ENCODE measurements around the gene ARL2BP.

The ARL2BP gene

GRCh38 chr16:57289391-57290257 lies 44.6 kb downstream of the ARL2BP start:
- no peak for TF ChIP-seq CTCF (IDR thresholded peaks at IDR 0.05)
- peaks cover 35% of the 10 kb centered on the region for H3K27me3 ChIP-seq

GRCh38 chr16:57297856-57298255 lies 52.8 kb downstream of the ARL2BP start:
- Histone ChIP-seq H3K9me3 (no peaks in the 10 kb centered on the region), H3K4me3 (ENCODE audit: low read depth in 1 of 2, low read length in 1 of 2) (no peak overlapping the region), H3K27ac (no peak overlapping the region), H3K4me1 (ENCODE audit: control insufficient read depth in 1 of 2, insufficient read depth in 1 of 2, low read depth in 1 of 2, low read length in 1 of 2) (peaks cover 17 to 24% of the 10 kb centered on the region in 2 experiments), H3K36me3 (no peaks in the 10 kb centered on the region), H3K27me3 (peaks cover 20% of the 10 kb centered on the region)
- TF ChIP-seq CTCF (IDR thresholded peaks at IDR 0.05) = no peak

More at GRCh38 chr16:57289391-57290257, 44.6 kb downstream of the ARL2BP start:
- H3K4me1 ChIP-seq (ENCODE audit: control insufficient read depth in 1 of 2, insufficient read depth in 1 of 2, low read depth in 1 of 2, low read length in 1 of 2) = peaks cover 0 to 5% of the 10 kb centered on the region in 2 experiments
- H3K9me3 ChIP-seq = no peaks in the 10 kb centered on the region
- H3K36me3 ChIP-seq = no peaks in the 10 kb centered on the region
- no peak overlapping the region for H3K27ac ChIP-seq
- no peak overlapping the region for H3K4me3 ChIP-seq (ENCODE audit: low read depth in 1 of 2, low read length in 1 of 2)

GRCh38 chr16:57299009-57299718 lies 54.1 kb downstream of the ARL2BP start:
- Histone ChIP-seq H3K4me1 (ENCODE audit: control insufficient read depth in 1 of 2, insufficient read depth in 1 of 2, low read depth in 1 of 2, low read length in 1 of 2) (peaks cover 17 to 24% of the 10 kb centered on the region in 2 experiments), H3K27ac (peak overlapping the region; percentile 36), H3K4me3 (ENCODE audit: low read depth in 1 of 2, low read length in 1 of 2) (no peak overlapping the region), H3K27me3 (peaks cover 33% of the 10 kb centered on the region), H3K9me3 (no peaks in the 10 kb centered on the region), H3K36me3 (no peaks in the 10 kb centered on the region)
- TF ChIP-seq CTCF (IDR thresholded peaks at IDR 0.05) = no peak

- no peaks in the 10 kb centered on the region for H3K36me3 ChIP-seq
- peaks cover 17 to 24% of the 10 kb centered on the region in 2 experiments for H3K4me1 ChIP-seq (ENCODE audit: control insufficient read depth in 1 of 2, insufficient read depth in 1 of 2, low read depth in 1 of 2, low read length in 1 of 2)
- peak overlapping the region; percentile 36 for H3K27ac ChIP-seq
- no peaks in the 10 kb centered on the region for H3K9me3 ChIP-seq
- H3K27me3 ChIP-seq = peaks cover 39% of the 10 kb centered on the region
- TF ChIP-seq CTCF (IDR thresholded peaks at IDR 0.05) = no peak
- peak overlapping the region; percentile 43 to 52 for H3K4me3 ChIP-seq (ENCODE audit: low read depth in 1 of 2, low read length in 1 of 2)
Observed at GRCh38 chr16:57299719-57300386, 54.8 kb downstream of the ARL2BP start.

GRCh38 chr16:57300387-57301125 lies 55.5 kb downstream of the ARL2BP start:
- peak; percentile 87 for TF ChIP-seq CTCF (IDR thresholded peaks at IDR 0.05)
- Histone ChIP-seq H3K9me3 (no peaks in the 10 kb centered on the region), H3K4me3 (ENCODE audit: low read depth in 1 of 2, low read length in 1 of 2) (peak overlapping the region; percentile 43 to 52), H3K27me3 (peaks cover 39% of the 10 kb centered on the region), H3K27ac (no peak overlapping the region), H3K36me3 (no peaks in the 10 kb centered on the region), H3K4me1 (ENCODE audit: control insufficient read depth in 1 of 2, insufficient read depth in 1 of 2, low read depth in 1 of 2, low read length in 1 of 2) (peaks cover 17 to 24% of the 10 kb centered on the region in 2 experiments)

All from neutrophil (primary cell).